K562 (cell line): ENCODE results near the gene FAM120AOS. TPM values are rescaled to one million over a fixed set of nuclear protein-coding genes. Genes with fewer than 3 reads are reported as not detected.

Experiments used
- ATAC-seq: fragments of 200-7000 bp; cut with Tn5 transposase; 3 replicates; pipeline ENCODE4 v1.9.1; 2020; ENCODE audit warnings: moderate library complexity
- BruUV-seq: library from RNA; stranded (reverse); fragments of 400-500 nt; replicated peaks from 2 replicates; lab custom pipeline; 2021; lab: Mats Ljungman, UMichigan
- CTCF ChIA-PET: fragments of 300-600 bp; formaldehyde crosslinking; extraction: SDS; loops from one replicate; lab custom pipeline; 2021; ENCODE audit warnings: low intra/inter-chr PET ratio; lab: Yijun Ruan, JAX
- POLR2A ChIA-PET: fragments of 300-600, 350-650 bp; sonication (Branson Sonifier 250); formaldehyde crosslinking; extraction: SDS; loops from one replicate; lab custom pipeline; 2021; ENCODE audit warnings: antibody characterized with exemption, inconsistent platforms; lab: Yijun Ruan, JAX
- DNase-seq, 4 experiments: peaks; one replicate each; pipeline versions ENCODE4 v3.0.0 to v3.0.0-alpha.2; 2011 to 2018; ENCODE audit warnings: low spot score in 3 of 4, mixed read lengths in 3 of 4; ENCODE audit errors: extremely low read depth in 1 of 4
- FAIRE-seq: peaks from 2 replicates; lab custom pipeline; 2011; peaks lifted over from hg19 to GRCh38; lab: Jason Lieb, UNC
- H2AFZ ChIP-seq: 2 replicates; pipeline ENCODE4 v1.6.0; 2011; ENCODE audit warnings: low read depth, low read length, control low read depth, inconsistent platforms
- H3K27ac ChIP-seq: fragments of 200-600 bp; 3 replicates; pipeline ENCODE4 v1.8.0; 2011; ENCODE audit warnings: low read depth, mild to moderate bottlenecking, control low read depth, inconsistent platforms, low read length, moderate library complexity, mixed read lengths; ENCODE audit errors: extremely low read depth
- H3K27me3 ChIP-seq, 2 experiments: fragments of 300-600 bp in 1 of 2; 2 replicates in 1 of 2; 3 replicates in 1 of 2; pipeline versions ENCODE4 v1.6.0 to v1.8.0; 2011; ENCODE audit warnings: inconsistent platforms in 2 of 2, low read length in 2 of 2, mild to moderate bottlenecking in 1 of 2, mixed read lengths in 1 of 2, moderate library complexity in 1 of 2; ENCODE audit not compliant: control insufficient read depth in 2 of 2, insufficient read depth in 2 of 2
- H3K36me3 ChIP-seq: fragments of 300-600 bp; 3 replicates; pipeline ENCODE4 v1.8.0; 2011; ENCODE audit warnings: mild to moderate bottlenecking, low read length, inconsistent platforms; ENCODE audit not compliant: control insufficient read depth, insufficient read depth
- H3K4me1 ChIP-seq, 2 experiments: fragments of 200-600 bp in 1 of 2; replicated peaks in 1 of 2; 2 replicates in 1 of 2; 3 replicates in 1 of 2; pipeline versions ENCODE4 v1.5.1 to v1.8.0; 2011; ENCODE audit warnings: inconsistent platforms in 2 of 2, low read length in 2 of 2, mild to moderate bottlenecking in 1 of 2, mixed read lengths in 1 of 2, moderate library complexity in 1 of 2; ENCODE audit not compliant: control insufficient read depth in 2 of 2, insufficient read depth in 2 of 2
- H3K4me2 ChIP-seq: 2 replicates; pipeline ENCODE4 v1.6.1; 2011; ENCODE audit warnings: low read length, control low read depth, inconsistent platforms, mixed read lengths; ENCODE audit not compliant: insufficient read depth
- H3K4me3 ChIP-seq: fragments of 200-600 bp; sonication (generic), shearing (Covaris generic); 2 replicates; pipeline ENCODE4 v1.5.1; 2016; ENCODE audit warnings: control low read depth, inconsistent platforms
- H3K79me2 ChIP-seq: fragments of 200-600 bp; 3 replicates; pipeline ENCODE4 v1.8.0; 2011; ENCODE audit warnings: low read length, inconsistent platforms; ENCODE audit not compliant: control insufficient read depth, insufficient read depth
- H3K9ac ChIP-seq, 2 experiments: 2 replicates each; pipeline versions ENCODE4 v1.6.0 to v1.6.1; 2011; ENCODE audit warnings: low read depth in 2 of 2, low read length in 2 of 2, control low read depth in 1 of 2, inconsistent platforms in 1 of 2, mild to moderate bottlenecking in 1 of 2, mixed read lengths in 1 of 2; ENCODE audit not compliant: insufficient read depth in 1 of 2
- H3K9me1 ChIP-seq: one replicate; pipeline ENCODE4 v1.6.0; 2011; ENCODE audit warnings: inconsistent platforms, mild to moderate bottlenecking, low read length, moderate library complexity; ENCODE audit not compliant: control insufficient read depth, insufficient read depth
- H3K9me3 ChIP-seq: replicated peaks from 2 replicates; pipeline ENCODE4 v1.5.1; 2011; ENCODE audit warnings: low read depth, low read length, inconsistent platforms; ENCODE audit not compliant: control insufficient read depth, insufficient read depth
- H4K20me1 ChIP-seq: replicated peaks from 2 replicates; pipeline ENCODE4 v1.6.1; 2011; ENCODE audit warnings: low read length, inconsistent platforms, mixed read lengths; ENCODE audit not compliant: control insufficient read depth, insufficient read depth
- FOXP1 ChIP-seq: sonication (generic); formaldehyde crosslinking; IDR thresholded peaks from 2 replicates; pipeline ENCODE4 v1.8.0; 2022; ENCODE audit warnings: mild to moderate bottlenecking, missing genetic modification reagents
- GATAD2B ChIP-seq: fragments of 450-650 bp; IDR thresholded peaks from 2 replicates; pipeline ENCODE4 v1.6.1; 2017; ENCODE audit warnings: mild to moderate bottlenecking, borderline replicate concordance
- HDAC6 ChIP-seq: IDR thresholded peaks from 2 replicates; pipeline ENCODE4 v1.6.1; 2012; ENCODE audit warnings: low read depth, mild to moderate bottlenecking, control low read depth, inconsistent platforms, low read length, moderate library complexity
- MBD2 ChIP-seq: sonication (generic); IDR thresholded peaks from 2 replicates; pipeline ENCODE4 v1.6.1; 2016; ENCODE audit warnings: low read depth, borderline replicate concordance
- PHF21A ChIP-seq: fragments of 450-650 bp; IDR thresholded peaks from 2 replicates; pipeline ENCODE4 v1.6.1; 2017; ENCODE audit warnings: low read depth, borderline replicate concordance
- PML ChIP-seq: IDR thresholded peaks from 2 replicates; pipeline ENCODE4 v1.6.1; 2012; ENCODE audit warnings: low read length, inconsistent platforms
- RBM39 ChIP-seq: fragments of 200-400 bp; formaldehyde crosslinking; optimal IDR thresholded peaks from 2 replicates; pipeline ENCODE3; 2018; ENCODE audit warnings: low read depth, low read length
- SOX6 ChIP-seq: fragments of 450-650 bp; IDR thresholded peaks from 2 replicates; pipeline ENCODE4 v1.6.1; 2014; ENCODE audit warnings: mild to moderate bottlenecking
- TEAD4 ChIP-seq, 2 experiments: sonication (generic) in 1 of 2; formaldehyde crosslinking in 1 of 2; IDR thresholded peaks; 2 replicates each; pipeline versions ENCODE4 v1.6.1 to v1.8.0; 2012 to 2022; ENCODE audit warnings: borderline replicate concordance in 1 of 2, inconsistent platforms in 1 of 2, low read length in 1 of 2, mild to moderate bottlenecking in 1 of 2, missing genetic modification reagents in 1 of 2
- ZNF175 ChIP-seq: fragments of 200-800 bp; sonication (Bioruptor generic); IDR thresholded peaks from 2 replicates; pipeline ENCODE4 v1.6.1; 2016; ENCODE audit warnings: low read depth, mild to moderate bottlenecking, missing genetic modification characterization, missing compliant biosample characterization
- ZNF431 ChIP-seq: sonication (generic); formaldehyde crosslinking; IDR thresholded peaks from 2 replicates; pipeline ENCODE4 v1.8.0; 2022; ENCODE audit warnings: mild to moderate bottlenecking, missing genetic modification reagents
- ZNF696 ChIP-seq: fragments of 250-450 bp; sonication (Bioruptor Pico); conservative IDR thresholded peaks from 2 replicates; pipeline ENCODE4 v1.4.0; 2020; ENCODE audit warnings: mild to moderate bottlenecking, moderate library complexity
- WGBS: fragments of 100-300 bp; shearing (Covaris generic); methylation state at CpG from one replicate; pipeline ENCODE4 v1.1.6; 2016; ENCODE audit warnings: low coverage, mixed read lengths; ENCODE audit not compliant: insufficient coverage; ENCODE audit errors: missing lambda C conversion rate; 5-methylcytosine and 5-hydroxymethylcytosine counted together
- in situ Hi-C: fragments of 300-500 bp; cut with MboI; formaldehyde crosslinking; loops from 4 replicates; pipeline ENCODE4 v1.15.0; 2018; ENCODE audit warnings: inconsistent platforms, mixed read lengths
- intact Hi-C: fragments of 100-400 bp; cut with micrococcal nuclease; formaldehyde crosslinking; loops from 2 replicates; pipeline ENCODE4 v1.14.2; 2022
- polyA plus RNA-seq, 8 experiments: library from polyadenylated mRNA; depleted of rRNA in 4 of 8; stranded (reverse) in 5 of 8; unstranded in 3 of 8; fragments of >200 nt; fragmentation: Nextera tagmentation in 2 of 8; fragmentation: Illumina TruSeq in 1 of 8; extraction: Ambion mirVana in 2 of 8; extraction: Trizol in 1 of 8; gene quantifications; 2 replicates each; pipeline versions ENCODE4 v1.2.1 to v1.2.3, GENCODE V29; 2011 to 2014; ENCODE audit warnings: inconsistent platforms in 1 of 8, missing spikeins in 1 of 8
- total RNA-seq, 7 experiments: library from RNA; depleted of rRNA in 6 of 7; stranded (reverse); fragments of >200 nt in 6 of 7; fragmentation: Illumina TruSeq in 2 of 7; extraction: Trizol in 2 of 7; gene quantifications; 2 replicates each; pipeline versions ENCODE4 v1.2.1 to v1.2.3, GENCODE V29; 2011 to 2021; ENCODE audit warnings: low replicate concordance in 1 of 7
- TF ChIP-seq, protein P1 (sequence below): fragments of 250-450 bp; sonication (Bioruptor Pico); IDR thresholded peaks from 2 replicates; pipeline ENCODE4 v1.4.0; 2020
- TF ChIP-seq, protein P2 (sequence below): sonication (generic); formaldehyde crosslinking; IDR thresholded peaks from 2 replicates; pipeline ENCODE4 v1.9.0; 2022; ENCODE audit warnings: mild to moderate bottlenecking, missing genetic modification reagents

Gene FAM120AOS
- total and polyA plus RNA-seq, 9 of the 15 experiments (the other 6 are each of a cell fraction or from before 2014, with no cell fraction given): 18.8 to 53.4 (median 41.4) TPM

DNA sequence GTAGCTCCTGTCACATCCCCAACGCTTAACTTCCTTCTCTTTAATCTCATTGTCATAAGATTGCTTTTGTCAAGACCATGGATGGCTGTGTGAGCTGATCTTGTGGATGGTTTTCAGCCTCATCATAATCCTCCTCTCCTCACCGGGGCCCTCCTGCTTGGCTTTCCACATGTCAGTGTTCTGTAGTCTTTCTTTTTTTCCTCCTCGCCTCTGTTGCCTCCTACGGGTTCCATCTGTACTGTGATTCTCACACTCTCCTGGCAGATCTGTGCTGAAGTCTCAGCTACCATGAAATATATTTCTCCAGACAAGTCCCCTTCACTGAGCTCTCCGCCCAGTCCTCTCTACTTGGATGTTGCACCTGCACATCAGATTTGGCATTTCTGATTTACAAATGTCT is 34.9 kb upstream of the FAM120AOS start:
- peaks cover 4% of the 10 kb centered on the region for H3K9me1 ChIP-seq
- ChIA-PET POLR2A (no interaction called here), CTCF (no interaction called here)
- TF ChIP-seq, protein P1, sequence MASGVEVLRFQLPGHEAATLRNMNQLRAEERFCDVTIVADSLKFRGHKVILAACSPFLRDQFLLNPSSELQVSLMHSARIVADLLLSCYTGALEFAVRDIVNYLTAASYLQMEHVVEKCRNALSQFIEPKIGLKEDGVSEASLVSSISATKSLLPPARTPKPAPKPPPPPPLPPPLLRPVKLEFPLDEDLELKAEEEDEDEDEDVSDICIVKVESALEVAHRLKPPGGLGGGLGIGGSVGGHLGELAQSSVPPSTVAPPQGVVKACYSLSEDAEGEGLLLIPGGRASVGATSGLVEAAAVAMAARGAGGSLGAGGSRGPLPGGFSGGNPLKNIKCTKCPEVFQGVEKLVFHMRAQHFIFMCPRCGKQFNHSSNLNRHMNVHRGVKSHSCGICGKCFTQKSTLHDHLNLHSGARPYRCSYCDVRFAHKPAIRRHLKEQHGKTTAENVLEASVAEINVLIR (CRISPR knock-in tag): no peak
- no peak for TF ChIP-seq ZNF696
- TF ChIP-seq TEAD4 (IDR thresholded peaks at IDR 0.05; ENCODE audit: low read length): no peak
- no peak for TF ChIP-seq TEAD4 (CRISPR knock-in tag; IDR thresholded peaks at IDR 0.05; ENCODE audit: borderline replicate concordance)
- TF ChIP-seq PHF21A: no peak
- TF ChIP-seq MBD2: no peak
- TF ChIP-seq, protein P2, sequence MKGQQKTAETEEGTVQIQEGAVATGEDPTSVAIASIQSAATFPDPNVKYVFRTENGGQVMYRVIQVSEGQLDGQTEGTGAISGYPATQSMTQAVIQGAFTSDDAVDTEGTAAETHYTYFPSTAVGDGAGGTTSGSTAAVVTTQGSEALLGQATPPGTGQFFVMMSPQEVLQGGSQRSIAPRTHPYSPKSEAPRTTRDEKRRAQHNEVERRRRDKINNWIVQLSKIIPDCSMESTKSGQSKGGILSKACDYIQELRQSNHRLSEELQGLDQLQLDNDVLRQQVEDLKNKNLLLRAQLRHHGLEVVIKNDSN (CRISPR knock-in tag): no peak
- no peak for TF ChIP-seq HDAC6
- no peak for TF ChIP-seq FOXP1
- TF ChIP-seq PML: no peak
- TF ChIP-seq SOX6: no peak
- TF ChIP-seq GATAD2B: no peak
- no peak for TF ChIP-seq ZNF175 (CRISPR knock-in tag)
- TF ChIP-seq ZNF431 (CRISPR knock-in tag): no peak
- TF ChIP-seq RBM39: no peak
- peaks cover 0 to 4% of the 10 kb centered on the region in 2 experiments; a peak in 1 of 5 replicates for H3K4me1 ChIP-seq
- WGBS: 88% methylated on average over 5 of the region's 5 CpGs
- H3K79me2 ChIP-seq: peaks cover 83% of the 10 kb centered on the region
- H3K27ac ChIP-seq: no peak overlapping the region
- H3K9me3 ChIP-seq: no peaks in the 10 kb centered on the region
- no peak for FAIRE-seq
- no peak overlapping the region for H3K9ac ChIP-seq
- no peak for ATAC-seq
- no TSS peak for BruUV-seq
- DNase-seq: no peak
- intact Hi-C loops: no loop called here
- no peaks in the 10 kb centered on the region for H3K27me3 ChIP-seq
- no peak overlapping the region for H2AFZ ChIP-seq
- in situ Hi-C loops: no loop called here
- H4K20me1 ChIP-seq: peaks cover 3% of the 10 kb centered on the region; the same call in 1 of the 2 replicates
- no peak overlapping the region for H3K4me3 ChIP-seq
- peaks cover 81% of the 10 kb centered on the region for H3K36me3 ChIP-seq
- H3K4me2 ChIP-seq: no peak overlapping the region
